Caco-2 (cell line): Measurements from ENCODE around the gene ADCY1. TPM values are rescaled to one million over a fixed set of nuclear protein-coding genes. Genes with fewer than 3 reads are reported as not detected.
A peak's percentile ranks its signal among the peaks of the same experiment; 100 is the strongest.

ENCODE experiments used
- BruUV-seq: library from RNA; stranded (reverse); fragments of 400-500 nt; replicated peaks from 2 replicates; lab custom pipeline; 2021; lab: Mats Ljungman, UMichigan
- CTCF ChIA-PET: fragments of 300-600 bp; sonication (Branson Sonifier 250); formaldehyde crosslinking; loops from one replicate; lab custom pipeline; 2022; ENCODE audit warnings: antibody characterized with exemption; lab: Charles Lee
- POLR2A ChIA-PET: fragments of 300-600 bp; sonication (Branson Sonifier 250); formaldehyde crosslinking; loops from one replicate; lab custom pipeline; 2022; ENCODE audit warnings: antibody characterized with exemption; lab: Charles Lee
- DNase-seq, 2 experiments: peaks; one replicate each; pipeline versions ENCODE4 v3.0.0 to v3.0.0-alpha.2; 2020 to 2022
- H3K27me3 ChIP-seq: replicated peaks from 2 replicates; pipeline ENCODE4 v1.6.0; 2011; ENCODE audit warnings: low read length; ENCODE audit not compliant: control insufficient read depth, insufficient read depth
- H3K36me3 ChIP-seq: 2 replicates; pipeline ENCODE4 v1.5.1; 2011; ENCODE audit warnings: low read length; ENCODE audit not compliant: control insufficient read depth, insufficient read depth
- H3K4me1 ChIP-seq: fragments of 250-450 bp; sonication (Bioruptor Pico); 2 replicates; pipeline ENCODE4 v1.5.1; 2020; ENCODE audit warnings: mild to moderate bottlenecking
- H3K4me3 ChIP-seq: 2 replicates; pipeline ENCODE4 v1.5.1; 2011; ENCODE audit warnings: low read depth, mild to moderate bottlenecking, control low read depth, low read length
- H3K9me3 ChIP-seq: fragments of 250-450 bp; sonication (Bioruptor Pico); 2 replicates; pipeline ENCODE4 v1.5.1; 2020; ENCODE audit warnings: mild to moderate bottlenecking, moderate library complexity
- H3K27ac Mint-ChIP-seq: one replicate; pipeline ENCODE4 v1.8.0; 2022; ENCODE audit warnings: mixed read lengths; ENCODE audit not compliant: unreplicated experiment
- H3K27me3 Mint-ChIP-seq: one replicate; pipeline ENCODE4 v1.8.0; 2022; ENCODE audit warnings: mixed read lengths; ENCODE audit not compliant: insufficient read depth, unreplicated experiment
- H3K36me3 Mint-ChIP-seq: one replicate; pipeline ENCODE4 v1.8.0; 2022; ENCODE audit warnings: mild to moderate bottlenecking, mixed read lengths; ENCODE audit not compliant: insufficient read depth, unreplicated experiment
- H3K4me1 Mint-ChIP-seq: one replicate; pipeline ENCODE4 v1.8.0; 2022; ENCODE audit warnings: low read depth, mixed read lengths; ENCODE audit not compliant: unreplicated experiment
- H3K4me3 Mint-ChIP-seq: one replicate; pipeline ENCODE4 v1.8.0; 2022; ENCODE audit warnings: mild to moderate bottlenecking, moderate library complexity, mixed read lengths; ENCODE audit not compliant: unreplicated experiment
- H3K9me3 Mint-ChIP-seq: one replicate; pipeline ENCODE4 v1.8.0; 2022; ENCODE audit warnings: mixed read lengths; ENCODE audit not compliant: unreplicated experiment
- CTCF ChIP-seq, 2 experiments: fragments of 200-600 bp in 1 of 2; IDR thresholded peaks; 1 replicate in 1 of 2; 2 replicates in 1 of 2; pipeline versions ENCODE4 v1.5.1 to v1.8.0; 2011 to 2022; ENCODE audit warnings: antibody characterized with exemption in 1 of 2, control low read depth in 1 of 2, inconsistent platforms in 1 of 2, low read depth in 1 of 2, low read length in 1 of 2, mild to moderate bottlenecking in 1 of 2, moderate library complexity in 1 of 2; ENCODE audit not compliant: insufficient read depth in 1 of 2, severe bottlenecking in 1 of 2, unreplicated experiment in 1 of 2
- intact Hi-C: fragments of 100-400 bp; cut with micrococcal nuclease; formaldehyde crosslinking; loops from one replicate; pipeline ENCODE4 v1.10.0; 2022; ENCODE audit not compliant: unreplicated experiment
- total RNA-seq: library from RNA; stranded (reverse); gene quantifications from 2 replicates; pipeline ENCODE4 v1.2.3, GENCODE V29; 2022

Gene ADCY1
- total RNA-seq, 1 experiment from 2014 or later = 2.9 TPM

GRCh38 chr7:45687185-45687560, 113.0 kb downstream of the ADCY1 start:
- intact Hi-C loops = no loop called here
- Histone ChIP-seq H3K4me1 (peaks cover 42% of the 10 kb centered on the region), H3K4me3 (no peak overlapping the region), H3K9me3 (no peaks in the 10 kb centered on the region), H3K36me3 (no peaks in the 10 kb centered on the region; the same call in 1 of the 2 replicates), H3K27me3 (no peaks in the 10 kb centered on the region)
- no peaks in the 10 kb centered on the region for H3K9me3 Mint-ChIP-seq
- no peak overlapping the region for H3K4me3 Mint-ChIP-seq
- no peak overlapping the region for H3K27ac Mint-ChIP-seq
- no peaks in the 10 kb centered on the region for H3K36me3 Mint-ChIP-seq
- BruUV-seq = no TSS peak
- ChIA-PET CTCF (no interaction called here), POLR2A (no interaction called here)
- DNase-seq = no peak
- H3K27me3 Mint-ChIP-seq = no peaks in the 10 kb centered on the region
- H3K4me1 Mint-ChIP-seq = peaks cover 35% of the 10 kb centered on the region
- TF ChIP-seq CTCF (IDR thresholded peaks at IDR 0.05; ENCODE audit: insufficient read depth in 1 of 2, low read depth in 1 of 2, low read length in 1 of 2, severe bottlenecking in 1 of 2, unreplicated experiment in 1 of 2) = no peak

- Mint-ChIP-seq H3K4me3 (no peak overlapping the region), H3K27me3 (no peaks in the 10 kb centered on the region), H3K27ac (peak overlapping the region; percentile 48), H3K36me3 (no peaks in the 10 kb centered on the region), H3K9me3 (no peaks in the 10 kb centered on the region), H3K4me1 (peaks cover 40% of the 10 kb centered on the region)
- H3K27me3 ChIP-seq = no peaks in the 10 kb centered on the region
- no peak for TF ChIP-seq CTCF (IDR thresholded peaks at IDR 0.05; ENCODE audit: insufficient read depth in 1 of 2, low read depth in 1 of 2, low read length in 1 of 2, severe bottlenecking in 1 of 2, unreplicated experiment in 1 of 2)
- no peak overlapping the region for H3K4me3 ChIP-seq
- H3K4me1 ChIP-seq = peaks cover 43% of the 10 kb centered on the region
- ChIA-PET POLR2A (no interaction called here), CTCF (no interaction called here)
- intact Hi-C loops = no loop called here
- DNase-seq = no peak
- BruUV-seq = no TSS peak
- H3K36me3 ChIP-seq = no peaks in the 10 kb centered on the region; the same call in 1 of the 2 replicates
- no peaks in the 10 kb centered on the region for H3K9me3 ChIP-seq
Measured at GRCh38 chr7:45687721-45688120, 113.6 kb downstream of the ADCY1 start.

GRCh38 chr7:45688382-45688781, 114.2 kb downstream of the ADCY1 start:
- intact Hi-C loops = no loop called here
- CTCF ChIA-PET = no interaction called here
- DNase-seq = no peak
- Mint-ChIP-seq H3K27ac (peak overlapping the region; percentile 48), H3K36me3 (no peaks in the 10 kb centered on the region), H3K4me1 (peaks cover 40% of the 10 kb centered on the region), H3K27me3 (no peaks in the 10 kb centered on the region), H3K4me3 (no peak overlapping the region), H3K9me3 (no peaks in the 10 kb centered on the region)
- POLR2A ChIA-PET = no interaction called here
- TF ChIP-seq CTCF (IDR thresholded peaks at IDR 0.05; ENCODE audit: insufficient read depth in 1 of 2, low read depth in 1 of 2, low read length in 1 of 2, severe bottlenecking in 1 of 2, unreplicated experiment in 1 of 2) = no peak
- no TSS peak for BruUV-seq
- Histone ChIP-seq H3K4me3 (no peak overlapping the region), H3K27me3 (no peaks in the 10 kb centered on the region), H3K4me1 (peaks cover 43% of the 10 kb centered on the region), H3K9me3 (no peaks in the 10 kb centered on the region), H3K36me3 (no peaks in the 10 kb centered on the region; the same call in 1 of the 2 replicates)
